GM18505 (cell line): ENCODE results near the gene CD59.
"Not testable (repeated sequence)": the region's sequence is repeated elsewhere in the genome, so short reads cannot be mapped to it uniquely, and the experiment has no call there.

ENCODE experiments used
- ATAC-seq: cut with Tn5 transposase; IDR thresholded peaks from one replicate; pipeline ENCODE4 v1.9.1; 2021; ENCODE audit not compliant: unreplicated experiment
- POLR2A ChIP-seq: IDR thresholded peaks from 4 replicates; pipeline ENCODE4 v1.6.1; 2011; ENCODE audit warnings: borderline replicate concordance; ENCODE audit not compliant: insufficient read depth, insufficient read length; ENCODE audit errors: extremely low read depth

CD59 gene

GRCh38 chr11:33713856-33714398 is 22.3 kb downstream of the CD59 start:
- no peak for TF ChIP-seq POLR2A
- no peak for ATAC-seq

GRCh38 chr11:33713151-33713855 is 22.9 kb downstream of the CD59 start:
- no peak for ATAC-seq
- TF ChIP-seq POLR2A = no peak

GRCh38 chr11:33712436-33712835 is 23.8 kb downstream of the CD59 start:
- no peak for ATAC-seq
- no peak for TF ChIP-seq POLR2A

GRCh38 chr11:33709466-33709865 is 26.8 kb downstream of the CD59 start:
- no peak for ATAC-seq
- TF ChIP-seq POLR2A = no peak

- no peak for TF ChIP-seq POLR2A
- ATAC-seq = no peak
Measured at GRCh38 chr11:33708985-33709384, 27.2 kb downstream of the CD59 start.

GRCh38 chr11:33707831-33708230 is 28.4 kb downstream of the CD59 start:
- not testable (repeated sequence) for ATAC-seq

GRCh38 chr11:33706966-33707365 is 29.3 kb downstream of the CD59 start:
- no peak for ATAC-seq
- TF ChIP-seq POLR2A = no peak

GRCh38 chr11:33706546-33706945 is 29.7 kb downstream of the CD59 start:
- no peak for ATAC-seq
- TF ChIP-seq POLR2A = no peak

GRCh38 chr11:33704240-33705002 is 31.8 kb downstream of the CD59 start:
- no peak for ATAC-seq
- no peak for TF ChIP-seq POLR2A

GRCh38 chr11:33703788-33704187 is 32.4 kb downstream of the CD59 start:
- no peak for TF ChIP-seq POLR2A
- ATAC-seq = no peak

- no peak for ATAC-seq
- no peak for TF ChIP-seq POLR2A
Measured at GRCh38 chr11:33703234-33703633, 33.0 kb downstream of the CD59 start.

GRCh38 chr11:33701302-33702230 is 34.7 kb downstream of the CD59 start:
- no peak for ATAC-seq
- no peak for TF ChIP-seq POLR2A
